CD4-positive, alpha-beta T cell treated with Interleukin-1 beta for 1 hour (primary cell): ENCODE measurements around the gene GJD3.

Source experiments
- DNase-seq, 2 donors: peaks; one replicate each; pipeline ENCODE4 v3.0.0-alpha.2; 2020 to 2022

GJD3 gene

GRCh38 chr17:40320756-40321523 lies 43.6 kb downstream of the GJD3 start:
- peak; percentile 74 to 77 for DNase-seq

GRCh38 chr17:40319651-40320540 lies 44.6 kb downstream of the GJD3 start:
- DNase-seq: peak; percentile 88 to 90

DNA sequence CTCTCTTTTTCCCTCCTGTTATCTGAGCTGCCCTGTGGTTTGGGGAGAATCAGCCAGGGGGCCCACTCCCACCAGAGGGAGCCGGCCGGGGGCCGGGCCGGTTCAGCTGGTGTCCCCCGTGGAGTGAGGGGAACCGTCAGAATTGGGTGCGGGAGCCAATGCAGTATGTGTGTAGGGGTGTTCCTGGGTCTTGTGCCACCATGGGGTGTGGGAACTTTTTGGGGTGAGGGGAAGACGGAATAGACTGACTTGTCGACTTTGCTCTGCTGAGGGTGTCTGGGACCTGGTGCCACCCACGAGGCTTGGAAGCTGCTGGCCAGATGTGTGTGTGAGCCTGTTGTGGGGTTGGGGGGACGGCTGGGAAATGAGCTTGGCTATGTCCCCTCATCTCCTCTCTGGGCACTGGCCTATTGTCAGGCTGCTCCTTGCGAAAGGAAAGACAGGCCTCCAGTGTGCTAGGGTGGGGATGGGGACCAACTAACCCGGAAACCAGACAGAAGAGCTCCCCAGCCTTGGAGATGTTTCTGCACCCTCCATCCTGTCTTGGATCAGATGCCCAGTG lies 45.6 kb downstream of the GJD3 start:
- DNase-seq: peak in 1 of 2 donors; percentile 51

DNA sequence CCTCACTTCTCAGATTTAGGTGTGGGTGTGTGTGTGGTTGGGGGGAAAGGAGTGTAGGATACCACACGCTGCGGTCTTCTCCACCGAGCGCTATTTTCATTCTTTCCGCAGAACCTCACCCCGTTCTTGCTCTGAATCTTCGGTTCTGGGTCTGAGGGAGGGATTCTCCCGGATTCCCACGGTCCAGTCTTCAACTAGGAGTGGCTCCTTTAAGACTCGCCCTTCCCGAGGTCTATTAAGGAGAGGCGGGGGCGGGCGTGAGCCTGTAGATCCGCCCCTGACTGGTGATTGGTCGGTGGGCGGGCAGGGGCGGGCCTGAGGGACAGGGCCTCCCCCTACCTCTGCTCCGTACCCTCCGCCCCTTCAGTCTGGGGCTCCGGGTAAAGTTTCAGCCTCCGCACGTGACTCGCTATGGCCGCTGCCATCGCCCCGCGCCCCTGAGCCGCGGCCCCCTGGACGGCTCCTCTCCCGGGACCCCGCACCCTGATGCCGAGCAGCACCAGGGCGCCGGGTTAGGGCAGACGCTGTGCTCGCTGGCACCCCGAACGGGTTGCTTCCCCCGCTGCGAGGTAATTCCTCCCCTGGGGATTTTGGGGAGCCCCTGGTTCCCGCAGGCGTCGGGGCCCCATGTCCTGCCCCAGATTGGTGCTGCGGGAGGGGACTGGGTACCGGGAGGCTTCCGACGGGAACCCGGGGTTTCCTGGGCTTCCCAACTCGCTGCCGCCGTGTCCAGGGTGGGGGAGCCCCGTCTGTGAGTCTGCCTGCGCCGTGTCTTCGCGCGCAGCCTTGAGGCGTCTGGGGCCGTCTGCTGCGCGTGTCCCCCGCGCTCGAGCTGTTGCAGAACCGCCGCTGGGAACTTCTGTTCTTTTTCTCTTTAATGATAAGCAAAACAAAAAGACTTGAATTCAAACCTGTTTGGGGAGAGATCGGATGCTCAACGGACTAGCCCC lies 46.4 kb downstream of the GJD3 start:
- DNase-seq: peak; percentile 93 to 94

GRCh38 chr17:40317345-40317873 lies 47.1 kb downstream of the GJD3 start:
- DNase-seq: peak; percentile 57 to 62

- no peak for DNase-seq
Measured at GRCh38 chr17:40316571-40317344, 47.8 kb downstream of the GJD3 start.

- DNase-seq: no peak
Measured at GRCh38 chr17:40315678-40316570, 48.6 kb downstream of the GJD3 start.

DNA sequence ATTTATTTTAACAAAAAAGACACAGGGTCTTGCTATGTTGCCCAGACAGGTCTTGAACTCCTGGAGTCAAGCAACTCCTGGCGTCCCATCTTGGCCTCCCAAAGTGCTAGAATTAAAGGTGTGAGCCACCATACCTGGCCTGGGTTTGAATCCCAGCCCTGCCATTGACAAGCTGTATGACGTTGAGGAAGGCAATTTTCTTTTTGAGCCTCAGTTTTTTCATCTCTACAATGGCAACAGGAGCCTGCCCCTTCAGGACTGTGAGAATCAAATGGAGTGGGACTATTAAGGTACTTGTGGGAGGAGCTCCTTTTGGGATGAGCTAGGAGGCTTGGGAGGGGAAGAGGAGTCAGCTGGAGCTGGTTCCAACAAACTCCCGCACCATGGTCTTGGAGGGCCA lies 49.3 kb downstream of the GJD3 start:
- no peak for DNase-seq

DNA sequence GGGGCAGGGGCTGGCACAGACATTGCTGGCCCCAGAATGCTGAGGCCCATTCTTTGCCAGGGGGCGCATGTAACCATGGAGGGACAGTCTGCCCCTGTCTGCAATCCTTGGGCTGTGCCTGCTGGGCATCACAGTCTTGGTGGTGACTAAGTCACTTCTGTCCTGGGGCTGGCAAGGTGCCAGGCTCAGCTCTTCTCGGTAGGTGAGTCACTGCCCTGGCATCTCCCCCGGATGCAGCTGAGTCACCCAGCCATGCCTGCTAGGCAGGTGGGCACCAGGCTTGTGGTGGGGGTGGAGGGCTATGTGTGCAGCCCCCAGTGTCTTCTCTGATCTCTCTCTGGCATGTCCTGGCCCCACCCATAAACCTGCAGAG lies 50.0 kb downstream of the GJD3 start:
- peak; percentile 81 to 89 for DNase-seq

- DNase-seq: no peak
Measured at GRCh38 chr17:40313668-40314583, 50.6 kb downstream of the GJD3 start.
